Adrenal gland (tissue), 19 donors: ENCODE data around the gene GADD45G. TPM values are rescaled to one million over a fixed set of nuclear protein-coding genes. Genes with fewer than 3 reads are reported as not detected.

Experiments used
- DNase-seq, 7 donors: peaks; one replicate each; pipeline ENCODE4 v3.0.0-alpha.2; 2019 to 2020
- H3K27ac ChIP-seq, 5 donors: fragments of 200-600 bp; sonication (generic) in 4 of 5; 1 replicate in 3 of 5; 2 replicates in 2 of 5; pipeline versions ENCODE4 v1.5.1 to v1.8.0; 2016 to 2020; ENCODE audit warnings: mild to moderate bottlenecking in 1 of 5
- H3K27me3 ChIP-seq: fragments of 200-600 bp; 2 replicates; pipeline ENCODE4 v1.8.0; 2021
- H3K36me3 ChIP-seq, 2 donors: fragments of 200-600 bp; replicated peaks in 1 of 2; 1 replicate in 1 of 2; 2 replicates in 1 of 2; pipeline versions ENCODE4 v1.5.1 to v1.8.0; 2018 to 2022
- H3K4me1 ChIP-seq, 2 donors: fragments of 200-600 bp; replicated peaks in 1 of 2; 1 replicate in 1 of 2; 2 replicates in 1 of 2; pipeline versions ENCODE4 v1.5.1 to v1.8.0; 2018 to 2021
- H3K4me3 ChIP-seq, 4 donors: fragments of 200-600 bp; sonication (generic) in 3 of 4; one replicate each; pipeline ENCODE4 v1.5.1; 2016 to 2018
- H3K9me3 ChIP-seq, 3 donors: fragments of 200-600 bp; sonication (generic) in 1 of 3; replicated peaks in 1 of 3; 1 replicate in 2 of 3; 2 replicates in 1 of 3; pipeline versions ENCODE4 v1.5.1 to v1.8.0; 2016 to 2021
- CTCF ChIP-seq, 6 experiments: fragments of 450-650 bp in 4 of 6; fragments of 200-600 bp in 2 of 6; sonication (generic) in 1 of 6; IDR thresholded peaks; 1 replicate in 5 of 6; 2 replicates in 1 of 6; pipeline versions ENCODE4 v1.5.1 to v1.8.0; 2016 to 2021; ENCODE audit warnings: antibody characterized with exemption in 6 of 6, mild to moderate bottlenecking in 2 of 6, moderate library complexity in 1 of 6
- POLR2A ChIP-seq, 2 donors: fragments of 450-650 bp; IDR thresholded peaks; one replicate each; pipeline ENCODE4 v1.6.1; 2017; ENCODE audit warnings: antibody characterized with exemption in 2 of 2, mild to moderate bottlenecking in 2 of 2, moderate library complexity in 1 of 2
- WGBS, 4 donors: extraction: QIAGEN DNeasy Blood & Tissue Kit in 2 of 4; methylation state at CpG; one replicate each; pipeline versions ENCODE4 v1.1.5 to v1.1.7; 2013 to 2017; 5-methylcytosine and 5-hydroxymethylcytosine counted together
- intact Hi-C, 2 donors: fragments of 100-400 bp; cut with DNase I; formaldehyde crosslinking; loops; one replicate each; pipeline versions ENCODE4 v1.14.1 to v1.15.0; 2022 to 2023
- long read RNA-seq, 10 donors: library from polyadenylated mRNA in 3 of 10; unstranded in 2 of 10; stranded (forward) in 1 of 10; transcript quantifications; one replicate each; pipeline ENCODE4 v2.0.0 and lab custom pipeline, GENCODE V29; 2021 to 2026
- polyA plus RNA-seq, 3 donors: library from polyadenylated mRNA; stranded (reverse); fragments of 200-250 nt in 2 of 3; fragments of 350-450 nt in 1 of 3; fragmentation: Illumina TruSeq in 1 of 3; extraction: RNeasy Lipid Tissue Mini Kit (QIAGEN cat#74804) in 1 of 3; gene quantifications; one replicate each; pipeline ENCODE4 v1.2.3, GENCODE V29; 2013 to 2014
- total RNA-seq, 9 donors: library from RNA; depleted of rRNA in 4 of 9; stranded (reverse); fragments of >200 nt in 4 of 9; fragments of 120-200 nt in 1 of 9; fragmentation: NEBNext Ultra II Directional in 1 of 9; extraction: Animal tissue kit (Norgen Biotek cat#: 25700) in 1 of 9; gene quantifications; one replicate each; pipeline versions ENCODE4 v1.1.0 to v1.2.4, GENCODE V29; 2013 to 2023
- donor health status: healthy with polysubstance abuse.
- donor health status: Bipolar disorder and iron deficiency.
- donor health status: DM: yes; HTN: yes; CAD: no.
- donor health status: DM: no; HTN: no; CAD: no.
- donor health status: DM: no; HTN: no; CAD: no.
- donor health status: DM: yes; HTN: yes; CAD: no.

GADD45G gene, protein sequence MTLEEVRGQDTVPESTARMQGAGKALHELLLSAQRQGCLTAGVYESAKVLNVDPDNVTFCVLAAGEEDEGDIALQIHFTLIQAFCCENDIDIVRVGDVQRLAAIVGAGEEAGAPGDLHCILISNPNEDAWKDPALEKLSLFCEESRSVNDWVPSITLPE
- total RNA-seq (100 to 1,000 TPM in 4 of 9 donors, 10 to 100 TPM in 5; 33.7 to 180 (median 81.8) TPM), polyA plus RNA-seq (100 to 1,000 TPM in 2 of 3 donors, 1 to 10 TPM in 1; 3.3 to 294 (median 190) TPM)
- long read RNA-seq, donor 1, transcript GADD45G-201 (4 exons, 1,065 nt) = major isoform, 15 of 15 reads
- long read RNA-seq, donor 1, partial matches to known transcripts = 0 of 15 reads
- long read RNA-seq, donor 1, other reads (novel, unspliced or antisense) = 0 of 15 reads
- long read RNA-seq, donor 2, transcript GADD45G-201 (4 exons, 1,065 nt) = major isoform, 19 of 33 reads
- long read RNA-seq, donor 2, partial matches to known transcripts = 13 of 33 reads
- long read RNA-seq, donor 2, other reads (novel, unspliced or antisense) = 0 of 33 reads
- long read RNA-seq, donor 3, transcript GADD45G-201 (4 exons, 1,065 nt) = major isoform, 22 of 30 reads
- long read RNA-seq, donor 3, partial matches to known transcripts = 7 of 30 reads
- long read RNA-seq, donor 3, other reads (novel, unspliced or antisense) = 0 of 30 reads
- long read RNA-seq, donor 4, transcript GADD45G-201 (4 exons, 1,065 nt) = major isoform, 9 of 9 reads
- long read RNA-seq, donor 4, partial matches to known transcripts = 0 of 9 reads
- long read RNA-seq, donor 4, other reads (novel, unspliced or antisense) = 0 of 9 reads
- long read RNA-seq, donor 5, transcript GADD45G-201 (4 exons, 1,065 nt) = major isoform, 385 of 438 reads
- long read RNA-seq, donor 5, transcript GADD45G-202 (3 exons, 977 nt) = minor isoform, 10 of 438 reads
- long read RNA-seq, donor 5, partial matches to known transcripts = 16 of 438 reads
- long read RNA-seq, donor 5, other reads (novel, unspliced or antisense) = 27 of 438 reads
- long read RNA-seq, donor 6, partial matches to known transcripts = 0 of 5 reads
- long read RNA-seq, donor 6, other reads (novel, unspliced or antisense) = 0 of 5 reads
- long read RNA-seq, donor 7, transcript GADD45G-201 (4 exons, 1,065 nt) = major isoform, 10 of 10 reads
- long read RNA-seq, donor 7, partial matches to known transcripts = 0 of 10 reads
- long read RNA-seq, donor 7, other reads (novel, unspliced or antisense) = 0 of 10 reads
- long read RNA-seq, donor 8, transcript GADD45G-201 (4 exons, 1,065 nt) = major isoform, 37 of 43 reads
- long read RNA-seq, donor 8, partial matches to known transcripts = 6 of 43 reads
- long read RNA-seq, donor 8, other reads (novel, unspliced or antisense) = 0 of 43 reads
- long read RNA-seq, donor 9, transcript GADD45G-201 (4 exons, 1,065 nt) = major isoform, 29 of 31 reads
- long read RNA-seq, donor 9, partial matches to known transcripts = 0 of 31 reads
- long read RNA-seq, donor 9, other reads (novel, unspliced or antisense) = 0 of 31 reads
- long read RNA-seq, donor 10, transcript GADD45G-201 (4 exons, 1,065 nt) = major isoform, 18 of 18 reads
- long read RNA-seq, donor 10, partial matches to known transcripts = 0 of 18 reads
- long read RNA-seq, donor 10, other reads (novel, unspliced or antisense) = 0 of 18 reads

- TF ChIP-seq CTCF (IDR thresholded peaks at IDR 0.05) = peak in 5 of 6 experiments; percentile 13 to 46 (median 31)
- TF ChIP-seq POLR2A (IDR thresholded peaks at IDR 0.05) = peak; percentile 100
- intact Hi-C loops = loop anchor here (5.0 to 10.0 kb wide), 3 partner anchors 200 to 390 kb away; no protein-coding TSS in a partner anchor
- DNase-seq = peak; percentile 97 to 99 (median 98)
- 0 to 2% (median 1%) methylated on average over 17 to 63 of the region's 63 CpGs for WGBS, 4 donors
- Histone ChIP-seq H3K27ac (peak within 1 kb of the TSS; percentile 66 to 99 (median 96)), H3K36me3 (peaks cover 0 to 10% of the 10 kb centered on the region in 2 donors), H3K27me3 (no peaks in the 10 kb centered on the region), H3K4me1 (peaks cover 18 to 35% of the 10 kb centered on the region in 2 donors), H3K4me3 (peak within 1 kb of the TSS; percentile 64 to 95 (median 80)), H3K9me3 (no peaks in the 10 kb centered on the region)
These were observed at the start of gene GADD45G for GRCh38 chr9:89604729-89605464. Gene GADD45G, plus strand, starts transcription at chr9:89605012. Its CDS starts 110 bp downstream, at chr9:89605122.

DNA sequence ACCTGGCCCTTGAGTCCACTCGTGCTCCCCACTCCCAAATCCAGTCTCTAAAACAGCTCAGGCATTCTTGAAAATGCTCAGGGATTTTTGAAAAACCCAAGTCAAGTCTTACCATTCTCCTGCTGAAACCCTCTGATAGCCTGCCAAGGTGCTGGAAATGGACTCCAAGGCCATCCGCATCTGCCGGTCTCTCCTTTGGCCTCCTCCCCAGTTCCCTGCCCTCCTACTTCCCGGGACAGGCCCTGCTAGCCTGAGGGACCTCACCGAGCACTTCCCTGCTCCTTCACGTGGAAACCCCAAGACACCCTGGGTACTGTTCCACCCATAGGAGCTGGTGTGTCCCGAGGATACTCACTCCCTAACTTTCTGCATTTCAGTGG is 49.8 kb upstream of the GADD45G start:
- WGBS, 4 donors = 56 to 63% (median 56%) methylated on average over 7 of the region's 7 CpGs
- Histone ChIP-seq H3K9me3 (no peaks in the 10 kb centered on the region), H3K36me3 (no peaks in the 10 kb centered on the region), H3K27ac (peak overlapping the region in 1 of 5 donors; percentile 51), H3K4me1 (no peaks in the 10 kb centered on the region), H3K4me3 (no peak overlapping the region), H3K27me3 (no peaks in the 10 kb centered on the region)
- DNase-seq = peak in 5 of 7 donors; percentile 29 to 72 (median 68)
- intact Hi-C loops = no loop called here
- TF ChIP-seq POLR2A (IDR thresholded peaks at IDR 0.05) (no peak), CTCF (IDR thresholded peaks at IDR 0.05) (no peak)

DNA sequence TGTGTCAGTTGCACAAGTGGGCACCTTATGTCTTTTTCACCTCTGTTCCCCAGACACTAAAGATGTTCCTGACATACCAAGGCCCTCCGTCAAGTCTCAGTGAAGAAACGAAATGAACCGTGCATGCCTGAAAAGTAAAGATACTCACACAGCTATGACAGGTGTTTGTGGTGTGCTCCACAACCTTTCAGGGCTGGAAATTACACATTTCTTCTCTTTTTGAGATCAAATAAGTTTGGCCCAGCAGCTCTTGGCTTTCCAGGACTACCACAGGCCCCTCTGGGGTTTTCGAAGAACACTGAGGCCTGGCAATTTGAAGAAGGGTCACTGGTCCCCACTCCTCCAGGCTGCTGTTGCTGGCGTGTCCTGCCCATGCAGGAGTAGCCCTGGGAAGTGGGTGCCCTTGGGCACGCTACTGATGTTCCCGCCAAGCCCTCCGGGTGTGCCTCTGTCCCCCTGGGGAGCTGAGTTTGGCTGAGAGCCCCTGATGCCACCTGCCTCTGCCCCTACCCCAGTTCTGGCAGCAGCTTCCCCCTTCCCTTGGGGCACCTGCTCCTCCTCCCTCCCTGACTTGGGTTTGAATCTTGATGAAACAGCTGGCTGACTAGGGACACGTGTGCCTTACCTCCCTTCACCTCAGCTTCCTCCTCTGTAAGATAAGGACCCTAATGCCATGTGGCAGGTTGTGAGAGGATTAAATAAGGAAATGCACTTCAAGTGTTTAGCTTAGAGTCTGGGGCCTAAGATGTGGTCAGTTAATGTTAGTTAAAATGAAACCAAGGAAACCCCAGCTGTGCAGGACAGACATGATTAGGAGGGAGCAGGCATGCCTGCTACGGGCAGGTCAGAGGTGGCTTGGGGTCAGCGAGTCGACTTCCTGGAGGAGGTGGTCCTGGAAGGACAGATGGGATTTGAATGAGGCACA is 49.1 kb upstream of the GADD45G start:
- peak overlapping the region in 1 of 5 donors; percentile 68 for H3K27ac ChIP-seq
- DNase-seq = peak in 1 of 7 donors; percentile 48
- no peaks in the 10 kb centered on the region for H3K36me3 ChIP-seq
- H3K27me3 ChIP-seq = no peaks in the 10 kb centered on the region
- no peak for TF ChIP-seq POLR2A (IDR thresholded peaks at IDR 0.05)
- no peak for TF ChIP-seq CTCF (IDR thresholded peaks at IDR 0.05)
- H3K4me3 ChIP-seq = no peak overlapping the region
- intact Hi-C loops = no loop called here
- H3K9me3 ChIP-seq = no peaks in the 10 kb centered on the region
- WGBS, 4 donors = 76 to 90% (median 80%) methylated on average over 9 to 12 of the region's 12 CpGs
- H3K4me1 ChIP-seq = no peaks in the 10 kb centered on the region
